Superior temporal gyrus (tissue), 1 donor: ENCODE measurements around the gene CAMK1D.
"Not testable (repeated sequence)": the region's sequence is repeated elsewhere in the genome, so short reads cannot be mapped to it uniquely, and the experiment has no call there.

Experiments
- DNase-seq: peaks from one replicate; pipeline ENCODE4 v3.0.0-alpha.2; 2016; ENCODE audit errors: extremely low spot score

The CAMK1D gene

GRCh38 chr10:12791728-12792127 lies 442.4 kb downstream of the CAMK1D start:
- DNase-seq = no peak

GRCh38 chr10:12792889-12793556 lies 443.7 kb downstream of the CAMK1D start:
- DNase-seq = no peak

GRCh38 chr10:12795315-12796110 lies 446.2 kb downstream of the CAMK1D start:
- DNase-seq = peak; percentile 41

GRCh38 chr10:12796401-12797160 lies 447.2 kb downstream of the CAMK1D start:
- DNase-seq = no peak

- no peak for DNase-seq
These were observed 448.3 kb downstream of the CAMK1D start for GRCh38 chr10:12797471-12798262.

- no peak for DNase-seq
These were observed 449.8 kb downstream of the CAMK1D start for GRCh38 chr10:12799144-12799543.

- no peak for DNase-seq
These were observed 450.4 kb downstream of the CAMK1D start for GRCh38 chr10:12799714-12800113.

- no peak for DNase-seq
These were observed 451.0 kb downstream of the CAMK1D start for GRCh38 chr10:12800302-12800701.

- no peak for DNase-seq
These were observed 452.1 kb downstream of the CAMK1D start for GRCh38 chr10:12801214-12802087.

GRCh38 chr10:12803776-12804175 lies 454.4 kb downstream of the CAMK1D start:
- DNase-seq = no peak

- no peak for DNase-seq
These were observed 457.1 kb downstream of the CAMK1D start for GRCh38 chr10:12806228-12807095.

- no peak for DNase-seq
These were observed 457.9 kb downstream of the CAMK1D start for GRCh38 chr10:12807096-12807755.

GRCh38 chr10:12808014-12808613 lies 458.8 kb downstream of the CAMK1D start:
- no peak for DNase-seq

- not testable (repeated sequence) for DNase-seq
These were observed 460.7 kb downstream of the CAMK1D start for GRCh38 chr10:12810046-12810445.

GRCh38 chr10:12811826-12812225 lies 462.5 kb downstream of the CAMK1D start:
- DNase-seq = no peak

GRCh38 chr10:12812571-12812970 lies 463.2 kb downstream of the CAMK1D start:
- DNase-seq = no peak

- DNase-seq = no peak
These were observed 464.8 kb downstream of the CAMK1D start for GRCh38 chr10:12814166-12814565.

- DNase-seq = no peak
These were observed 469.7 kb downstream of the CAMK1D start for GRCh38 chr10:12819071-12819470.

GRCh38 chr10:12819656-12820055 lies 470.3 kb downstream of the CAMK1D start:
- no peak for DNase-seq
